ENCODE results near the gene LMTK2. TPM values are rescaled to one million over a fixed set of nuclear protein-coding genes. Genes with fewer than 3 reads are reported as not detected.

Gene LMTK2
- total RNA-seq, 1 donor from 2014 or later, result 20.6 TPM

- Mint-ChIP-seq H3K9me3 (ENCODE audit: unreplicated experiment) (peaks cover 3% of the 10 kb centered on the region), H3K4me1 (ENCODE audit: low read depth, unreplicated experiment) (no peaks in the 10 kb centered on the region), H3K4me3 (ENCODE audit: unreplicated experiment) (no peak overlapping the region), H3K36me3 (ENCODE audit: unreplicated experiment) (no peaks in the 10 kb centered on the region), H3K27me3 (ENCODE audit: unreplicated experiment) (peaks cover 2% of the 10 kb centered on the region), H3K27ac (ENCODE audit: unreplicated experiment) (no peak overlapping the region)
- no peak for DNase-seq
- TF ChIP-seq, protein P1, sequence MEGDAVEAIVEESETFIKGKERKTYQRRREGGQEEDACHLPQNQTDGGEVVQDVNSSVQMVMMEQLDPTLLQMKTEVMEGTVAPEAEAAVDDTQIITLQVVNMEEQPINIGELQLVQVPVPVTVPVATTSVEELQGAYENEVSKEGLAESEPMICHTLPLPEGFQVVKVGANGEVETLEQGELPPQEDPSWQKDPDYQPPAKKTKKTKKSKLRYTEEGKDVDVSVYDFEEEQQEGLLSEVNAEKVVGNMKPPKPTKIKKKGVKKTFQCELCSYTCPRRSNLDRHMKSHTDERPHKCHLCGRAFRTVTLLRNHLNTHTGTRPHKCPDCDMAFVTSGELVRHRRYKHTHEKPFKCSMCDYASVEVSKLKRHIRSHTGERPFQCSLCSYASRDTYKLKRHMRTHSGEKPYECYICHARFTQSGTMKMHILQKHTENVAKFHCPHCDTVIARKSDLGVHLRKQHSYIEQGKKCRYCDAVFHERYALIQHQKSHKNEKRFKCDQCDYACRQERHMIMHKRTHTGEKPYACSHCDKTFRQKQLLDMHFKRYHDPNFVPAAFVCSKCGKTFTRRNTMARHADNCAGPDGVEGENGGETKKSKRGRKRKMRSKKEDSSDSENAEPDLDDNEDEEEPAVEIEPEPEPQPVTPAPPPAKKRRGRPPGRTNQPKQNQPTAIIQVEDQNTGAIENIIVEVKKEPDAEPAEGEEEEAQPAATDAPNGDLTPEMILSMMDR (IDR thresholded peaks at IDR 0.05; ENCODE audit: partially characterized antibody, unreplicated experiment), result no peak
Measured at GRCh38 chr7:98066934-98067507, 39.6 kb upstream of the LMTK2 start.

DNA sequence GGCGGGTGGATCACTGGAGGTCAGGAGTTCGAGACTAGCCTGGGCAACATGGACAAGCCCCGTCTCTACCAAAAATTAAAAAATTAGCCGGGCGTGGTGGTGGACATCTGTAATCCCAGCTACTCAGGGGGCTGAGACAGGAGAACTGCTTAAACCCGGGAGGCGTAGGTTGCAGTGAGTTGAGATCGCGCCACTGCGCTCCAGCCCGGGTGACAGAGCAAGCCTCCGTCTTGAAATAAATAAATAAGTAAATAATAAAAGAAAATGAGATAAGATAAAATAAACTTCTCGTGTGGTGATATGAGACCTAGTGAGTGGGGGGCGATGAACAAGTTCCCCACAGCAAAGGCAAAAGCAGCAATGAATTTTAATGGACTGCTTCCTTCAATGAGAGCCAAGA lies 33.6 kb upstream of the LMTK2 start:
- no peak for DNase-seq
- no peak overlapping the region for H3K27ac Mint-ChIP-seq (ENCODE audit: unreplicated experiment)
- no peaks in the 10 kb centered on the region for H3K9me3 Mint-ChIP-seq (ENCODE audit: unreplicated experiment)
- H3K27me3 Mint-ChIP-seq (ENCODE audit: unreplicated experiment), result peaks cover 2% of the 10 kb centered on the region
- no peak overlapping the region for H3K4me3 Mint-ChIP-seq (ENCODE audit: unreplicated experiment)
- H3K36me3 Mint-ChIP-seq (ENCODE audit: unreplicated experiment), result no peaks in the 10 kb centered on the region
- TF ChIP-seq, protein P1 (IDR thresholded peaks at IDR 0.05; ENCODE audit: partially characterized antibody, unreplicated experiment), result no peak
- H3K4me1 Mint-ChIP-seq (ENCODE audit: low read depth, unreplicated experiment), result no peaks in the 10 kb centered on the region

- H3K27me3 Mint-ChIP-seq (ENCODE audit: unreplicated experiment), result peaks cover 6% of the 10 kb centered on the region
- no peaks in the 10 kb centered on the region for H3K4me1 Mint-ChIP-seq (ENCODE audit: low read depth, unreplicated experiment)
- no peaks in the 10 kb centered on the region for H3K36me3 Mint-ChIP-seq (ENCODE audit: unreplicated experiment)
- H3K27ac Mint-ChIP-seq (ENCODE audit: unreplicated experiment), result no peak overlapping the region
- H3K9me3 Mint-ChIP-seq (ENCODE audit: unreplicated experiment), result peaks cover 2% of the 10 kb centered on the region
- DNase-seq, result no peak
- no peak overlapping the region for H3K4me3 Mint-ChIP-seq (ENCODE audit: unreplicated experiment)
- TF ChIP-seq, protein P1 (IDR thresholded peaks at IDR 0.05; ENCODE audit: partially characterized antibody, unreplicated experiment), result no peak
Measured at GRCh38 chr7:98075801-98076200, 30.9 kb upstream of the LMTK2 start.

DNA sequence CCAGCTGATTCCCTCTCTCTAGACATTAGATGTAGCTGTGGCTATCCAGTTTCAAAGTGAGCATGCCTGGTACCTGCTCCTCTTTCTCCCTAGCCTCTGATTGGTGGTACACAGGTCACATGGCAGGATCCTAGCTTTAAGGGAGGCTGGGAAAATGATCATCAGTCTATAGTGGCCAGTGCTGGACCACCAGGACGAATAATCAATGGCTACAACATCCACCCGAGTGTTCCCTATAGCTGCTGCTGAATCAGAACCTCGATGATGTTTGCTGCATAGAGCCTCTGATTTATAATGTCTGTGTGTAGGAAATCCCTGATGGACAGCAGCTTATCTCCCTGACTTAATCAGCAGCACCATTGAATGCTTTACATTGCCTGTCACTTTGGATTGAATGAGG lies 28.9 kb upstream of the LMTK2 start:
- no peak for DNase-seq
- H3K4me1 Mint-ChIP-seq (ENCODE audit: low read depth, unreplicated experiment), result no peaks in the 10 kb centered on the region
- TF ChIP-seq, protein P1 (IDR thresholded peaks at IDR 0.05; ENCODE audit: partially characterized antibody, unreplicated experiment), result no peak
- H3K9me3 Mint-ChIP-seq (ENCODE audit: unreplicated experiment), result peaks cover 2% of the 10 kb centered on the region
- H3K36me3 Mint-ChIP-seq (ENCODE audit: unreplicated experiment), result no peaks in the 10 kb centered on the region
- peaks cover 4% of the 10 kb centered on the region for H3K27me3 Mint-ChIP-seq (ENCODE audit: unreplicated experiment)
- H3K27ac Mint-ChIP-seq (ENCODE audit: unreplicated experiment), result no peak overlapping the region
- H3K4me3 Mint-ChIP-seq (ENCODE audit: unreplicated experiment), result no peak overlapping the region

DNA sequence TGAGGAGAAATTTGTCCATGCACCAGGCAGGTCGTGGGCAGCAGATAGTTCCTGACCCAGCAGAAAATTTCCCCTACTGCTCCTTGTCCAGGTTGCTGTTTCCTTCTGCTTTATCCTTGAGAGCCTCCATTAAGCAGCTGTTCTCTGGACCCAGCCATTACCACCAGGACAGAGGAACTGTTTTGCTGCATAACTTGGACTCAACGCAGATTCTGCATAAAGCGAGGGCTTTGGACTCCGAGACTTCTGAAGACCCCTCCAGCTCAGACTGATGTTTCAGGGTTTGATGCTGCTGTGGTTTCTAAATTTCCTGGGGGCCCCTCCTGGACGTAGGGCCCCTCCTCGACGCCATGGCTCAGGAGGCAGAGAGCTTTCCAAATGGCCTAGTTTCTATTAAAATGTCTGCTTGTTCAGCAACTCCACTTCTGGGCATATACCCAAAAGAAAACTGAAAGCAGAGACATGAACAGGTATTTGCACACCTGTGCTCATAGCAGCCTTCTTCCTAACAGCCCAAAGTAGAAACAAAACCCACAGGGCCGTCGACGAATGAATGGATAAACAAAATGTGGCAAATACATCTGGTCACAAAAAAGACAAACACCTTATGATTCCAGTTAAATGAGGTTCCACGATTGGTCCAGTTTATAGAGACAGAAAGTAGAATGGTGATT lies 28.3 kb upstream of the LMTK2 start:
- H3K4me3 Mint-ChIP-seq (ENCODE audit: unreplicated experiment), result no peak overlapping the region
- H3K27me3 Mint-ChIP-seq (ENCODE audit: unreplicated experiment), result peaks cover 4% of the 10 kb centered on the region
- DNase-seq, result no peak
- H3K4me1 Mint-ChIP-seq (ENCODE audit: low read depth, unreplicated experiment), result no peaks in the 10 kb centered on the region
- H3K27ac Mint-ChIP-seq (ENCODE audit: unreplicated experiment), result no peak overlapping the region
- peaks cover 2% of the 10 kb centered on the region for H3K9me3 Mint-ChIP-seq (ENCODE audit: unreplicated experiment)
- TF ChIP-seq, protein P1 (IDR thresholded peaks at IDR 0.05; ENCODE audit: partially characterized antibody, unreplicated experiment), result no peak
- no peaks in the 10 kb centered on the region for H3K36me3 Mint-ChIP-seq (ENCODE audit: unreplicated experiment)

Measured in glutamatergic neuron (in vitro differentiated cells).